Tibial nerve (tissue), 3 donors: ENCODE data around the gene PRUNE2.

Experiments
- CTCF ChIP-seq, 5 experiments: fragments of 200-600 bp in 3 of 5; fragments of 450-650 bp in 2 of 5; sonication (generic) in 3 of 5; IDR thresholded peaks; one replicate each; pipeline ENCODE4 v1.5.1; 2016 to 2019; ENCODE audit warnings: antibody characterized with exemption in 5 of 5, mild to moderate bottlenecking in 3 of 5, moderate library complexity in 2 of 5
- POLR2A ChIP-seq, 2 donors: fragments of 450-650 bp; IDR thresholded peaks; one replicate each; pipeline ENCODE4 v1.6.1; 2017; ENCODE audit warnings: antibody characterized with exemption in 2 of 2, mild to moderate bottlenecking in 2 of 2, moderate library complexity in 2 of 2

- TF ChIP-seq CTCF (IDR thresholded peaks at IDR 0.05): no peak
- TF ChIP-seq POLR2A (IDR thresholded peaks at IDR 0.05): no peak
Observed at GRCh38 chr9:76877961-76878360, 28.0 kb downstream of the PRUNE2 start.
